DMS153 treated with DMSO at 0.1 percent for 48 hours (cell line): ENCODE measurements around the gene GALE.
"Not testable (repeated sequence)": the region's sequence is repeated elsewhere in the genome, so short reads cannot be mapped to it uniquely, and the experiment has no call there.

ENCODE experiments used
- DNase-seq: peaks from one replicate; lab custom pipeline; 2025; ENCODE audit not compliant: unreplicated experiment; lab: John Stamatoyannopoulos, UW

GALE gene

DNA sequence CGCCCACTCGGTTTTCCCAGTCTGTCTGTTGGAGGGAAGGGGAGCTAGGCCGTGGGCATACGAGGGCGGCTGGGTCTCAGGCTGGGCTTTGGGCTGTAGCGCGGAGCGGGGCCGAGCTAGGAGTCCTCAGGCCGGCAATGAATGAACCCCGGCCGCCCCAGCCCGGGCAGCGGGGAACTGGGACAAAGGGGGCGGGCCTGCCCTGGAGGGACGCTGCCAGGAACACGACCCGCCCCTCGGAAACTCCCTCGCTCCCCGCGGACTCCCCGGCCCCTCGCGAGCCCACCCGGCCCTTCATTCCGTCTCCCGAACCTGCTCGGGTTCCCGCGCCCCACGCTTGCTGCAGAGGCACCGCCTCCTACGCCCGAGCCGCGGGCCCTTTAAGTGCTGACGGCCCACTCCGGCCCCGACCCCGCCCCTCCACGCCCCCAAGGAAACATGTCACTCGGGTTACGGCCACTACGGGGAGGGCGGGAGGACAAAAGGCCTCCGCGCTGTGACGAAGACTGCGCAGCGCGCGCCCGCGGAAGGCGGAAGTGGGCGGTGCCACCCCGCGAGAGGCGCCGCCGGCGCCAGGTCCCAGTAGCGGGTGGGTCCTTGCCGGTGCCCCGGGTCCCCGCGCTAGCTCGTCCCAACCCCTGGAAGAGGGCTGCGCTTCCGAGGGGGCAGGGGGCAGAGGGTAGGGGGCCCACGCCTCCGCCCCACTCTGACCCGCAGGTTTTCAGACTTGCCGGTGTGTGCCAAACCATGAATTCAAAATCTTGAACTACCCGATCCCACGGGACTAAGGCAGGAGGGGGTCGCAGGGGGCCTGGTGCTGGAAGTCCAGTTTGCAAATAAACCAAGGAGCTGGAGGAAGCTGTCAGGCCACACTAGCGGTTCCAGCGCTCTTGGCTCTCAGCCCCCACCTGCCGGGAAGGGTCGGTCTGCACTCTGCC, at the start of gene GALE:
TSS of gene GALE (minus strand) at position 355 of the 938 bp plus-strand sequence. CDS start 1,747 bp downstream, outside the sequence.
- peak; percentile 78 for DNase-seq

DNA sequence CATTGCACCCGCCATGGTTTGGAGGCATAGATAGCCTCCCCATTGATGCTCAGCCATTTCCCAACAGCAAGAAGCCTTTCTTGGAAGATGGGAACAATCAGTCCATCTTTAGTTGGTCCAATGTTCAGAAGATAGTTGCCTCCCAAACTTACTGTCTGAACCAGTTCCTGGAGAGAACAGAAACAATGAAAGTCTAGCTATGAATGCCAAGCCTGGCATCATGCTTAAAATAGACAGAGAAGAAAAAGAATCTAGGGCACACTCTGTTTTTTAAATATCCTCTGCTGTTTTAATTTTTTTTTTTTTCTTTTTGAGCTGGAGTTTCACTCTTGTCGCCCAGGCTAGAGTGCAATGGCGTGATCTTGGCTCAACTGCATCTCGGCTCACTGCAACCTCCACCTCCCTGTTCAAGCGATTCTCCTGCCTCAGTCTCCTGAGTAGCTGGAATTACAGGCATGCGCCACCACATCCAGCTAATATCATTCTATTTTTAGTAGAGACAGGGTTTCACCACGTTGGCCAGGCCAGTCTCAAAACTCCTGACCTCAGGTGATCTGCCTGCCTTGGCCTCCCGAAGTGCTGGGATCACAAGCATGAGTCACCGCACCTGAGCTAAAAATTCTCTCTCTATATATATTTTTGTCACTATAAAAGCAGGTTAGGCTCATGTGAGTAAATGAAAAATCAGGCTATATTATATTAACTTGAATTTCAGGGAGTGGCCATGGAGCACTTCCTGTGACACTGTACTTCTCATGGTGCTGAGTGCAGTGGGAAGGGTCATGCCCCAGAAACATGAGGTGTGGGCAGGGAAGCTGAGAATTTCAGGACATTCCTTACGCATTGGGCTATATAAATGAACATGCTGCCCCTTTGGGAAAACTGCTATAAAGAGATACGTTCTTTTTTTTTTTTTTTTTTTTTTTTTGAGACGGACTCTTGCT, 48.4 kb upstream of the GALE start:
- DNase-seq, result no peak

DNA sequence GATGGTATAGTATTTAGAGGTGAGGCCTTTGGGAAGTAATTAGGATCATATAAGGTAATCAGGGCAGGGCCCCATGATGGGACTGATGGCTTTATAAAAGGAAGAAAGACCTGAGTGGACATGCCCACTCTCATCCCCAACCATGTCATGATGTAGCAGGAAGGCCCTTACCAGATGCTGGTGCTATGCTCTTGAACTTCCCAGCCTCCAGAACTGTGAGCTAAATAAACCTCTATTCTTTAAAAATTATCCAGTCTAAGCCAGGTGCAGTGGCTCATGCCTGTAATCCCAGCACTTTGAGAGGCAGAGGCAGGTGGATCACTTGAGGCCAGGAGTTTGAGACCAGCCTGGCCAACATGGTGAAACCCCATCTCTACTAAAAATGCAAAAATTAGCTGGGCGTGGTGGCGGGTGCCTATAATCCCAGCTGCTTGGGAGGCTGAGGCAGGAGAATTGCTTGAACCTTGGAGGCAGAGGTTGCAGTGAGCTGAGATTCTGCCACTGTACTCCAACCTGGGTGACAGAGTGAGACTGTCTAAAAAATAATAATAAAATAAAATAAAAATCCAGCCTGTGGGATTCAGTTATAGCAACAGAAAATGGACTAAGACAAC, 47.0 kb upstream of the GALE start:
- DNase-seq, result not testable (repeated sequence)

DNA sequence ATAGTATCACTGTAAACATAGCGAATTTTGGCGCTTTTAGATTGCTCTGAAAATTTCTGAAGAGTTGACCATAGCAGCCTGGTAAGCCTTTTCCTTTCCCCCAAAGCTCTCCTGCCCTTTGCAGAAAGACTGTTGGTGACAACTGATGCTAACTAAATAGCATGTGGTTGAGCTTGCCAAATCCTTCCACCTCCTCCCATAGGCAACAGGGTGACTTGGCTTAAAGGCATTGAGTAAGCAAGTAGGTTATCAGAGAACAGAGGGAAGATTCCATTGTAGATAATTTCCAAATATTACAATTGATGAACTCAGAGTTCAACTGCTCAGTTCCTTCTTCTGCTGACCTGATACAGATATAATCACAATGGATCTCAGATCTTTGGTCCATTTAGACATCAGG, 44.6 kb upstream of the GALE start:
- no peak for DNase-seq

DNA sequence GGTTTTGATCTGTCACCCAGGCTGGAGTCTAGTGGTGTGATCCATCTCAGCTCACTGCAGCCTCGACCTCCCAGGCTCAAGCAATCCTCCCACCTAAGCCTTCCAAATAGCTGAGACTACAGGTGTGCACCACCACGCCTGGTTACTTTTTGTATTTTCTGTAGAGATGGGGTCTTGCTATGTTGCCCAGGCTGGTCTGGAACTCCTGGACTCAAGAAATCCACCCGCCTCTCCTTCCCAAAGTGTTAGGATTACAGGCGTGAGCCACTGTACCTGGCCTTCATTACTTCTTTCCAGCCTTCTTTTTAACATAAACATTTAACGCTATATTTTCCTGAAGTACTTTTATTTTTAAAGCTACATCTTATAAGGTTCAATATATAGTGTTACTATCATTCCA, 43.1 kb upstream of the GALE start:
- no peak for DNase-seq

DNA sequence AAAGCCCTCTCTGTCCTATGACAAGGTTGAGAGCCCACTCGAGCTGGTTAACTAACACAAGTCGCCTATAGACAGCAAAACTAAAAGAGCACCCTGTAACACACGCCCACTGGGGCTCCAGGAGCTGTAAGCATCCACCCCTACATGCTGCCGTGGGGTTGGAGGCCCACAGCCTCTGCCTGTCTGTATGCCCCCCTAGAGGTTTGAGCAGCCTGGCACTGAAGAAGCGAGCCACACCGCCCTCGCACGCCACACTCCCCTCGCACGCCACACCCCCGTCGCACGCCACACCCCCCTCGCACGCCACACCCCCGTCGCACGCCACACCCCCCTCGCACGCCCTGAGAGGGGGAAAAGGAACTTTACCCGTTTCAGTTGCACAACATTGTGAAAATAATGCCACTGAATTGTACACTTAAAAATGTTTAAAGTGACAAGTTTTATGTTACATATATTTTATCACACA, 37.9 kb upstream of the GALE start:
- no peak for DNase-seq

DNA sequence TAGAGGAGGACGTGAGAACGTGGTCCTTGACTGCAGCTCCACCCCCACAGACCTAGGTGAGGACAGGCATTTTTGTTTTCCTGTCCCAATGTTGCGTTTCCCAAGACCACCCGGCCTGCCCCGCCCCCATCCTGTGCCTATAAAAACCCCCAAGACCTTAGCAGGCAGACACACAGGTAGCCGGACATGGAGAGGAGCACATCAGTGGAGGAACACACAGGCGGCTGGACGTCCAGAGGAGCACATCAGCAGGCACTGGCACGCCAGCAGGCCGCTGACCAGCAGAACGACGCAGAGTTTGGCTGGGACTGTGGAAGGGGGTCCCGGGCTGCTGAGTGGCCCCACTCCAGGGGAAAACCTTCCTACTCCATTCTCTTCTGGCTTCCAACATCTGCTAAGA, 37.4 kb upstream of the GALE start:
- no peak for DNase-seq

DNA sequence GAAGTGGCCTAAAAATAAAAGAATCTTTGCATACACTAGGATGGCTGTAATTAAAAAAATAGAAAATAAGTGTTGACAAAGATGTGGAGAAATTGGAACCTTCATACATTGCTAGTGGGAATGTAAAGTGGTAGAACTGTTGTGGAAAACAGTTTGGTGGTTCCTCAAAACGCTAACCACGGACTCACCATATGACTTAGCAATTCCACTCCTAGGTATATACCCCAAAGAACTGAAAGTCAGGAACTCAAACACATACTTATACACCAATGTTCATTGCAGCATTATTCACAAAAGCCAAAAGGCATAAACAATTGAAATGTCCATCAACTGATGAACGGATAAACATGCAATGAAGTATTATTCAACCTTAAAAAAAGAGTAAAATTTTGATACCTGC, 35.5 kb upstream of the GALE start:
- DNase-seq, result no peak

DNA sequence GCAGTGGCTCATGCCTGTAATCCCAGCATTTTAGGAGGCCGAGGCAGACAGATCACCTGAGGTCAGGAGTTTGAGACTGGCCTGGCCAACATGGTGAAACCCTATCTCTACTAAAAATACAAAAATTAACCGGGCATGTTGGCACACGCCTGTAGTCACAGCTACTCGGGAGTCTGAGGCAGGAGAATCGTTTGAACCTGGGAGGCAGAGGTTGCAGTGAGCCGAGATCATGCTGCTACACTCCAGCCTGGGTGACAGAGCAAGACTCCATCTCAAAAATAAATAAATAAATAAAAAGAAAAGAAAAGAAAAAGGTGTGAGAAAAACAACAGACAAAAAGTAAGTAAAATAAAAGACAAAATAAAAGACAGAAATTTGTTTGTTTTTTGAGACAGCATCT, 33.6 kb upstream of the GALE start:
- DNase-seq, result not testable (repeated sequence)

DNA sequence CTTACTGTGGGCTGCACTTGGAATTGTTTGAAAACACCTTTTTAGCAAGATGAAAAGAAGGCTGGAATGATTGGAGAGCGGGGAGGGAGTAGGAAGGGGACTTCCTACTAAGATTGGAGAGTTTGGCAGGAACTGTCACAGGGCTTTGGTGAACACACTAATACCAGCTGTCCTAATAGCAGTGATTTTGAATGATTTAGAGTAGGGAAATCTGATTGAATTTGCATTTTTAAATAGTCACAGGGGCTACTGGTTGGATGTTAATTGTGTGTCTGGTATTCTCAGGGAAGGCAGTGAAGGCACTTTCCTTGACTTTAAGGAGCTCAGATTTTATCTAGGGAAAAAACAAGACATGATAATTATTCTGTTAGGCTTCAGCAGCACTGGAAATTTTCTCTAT, 27.2 kb upstream of the GALE start:
- DNase-seq, result no peak

DNA sequence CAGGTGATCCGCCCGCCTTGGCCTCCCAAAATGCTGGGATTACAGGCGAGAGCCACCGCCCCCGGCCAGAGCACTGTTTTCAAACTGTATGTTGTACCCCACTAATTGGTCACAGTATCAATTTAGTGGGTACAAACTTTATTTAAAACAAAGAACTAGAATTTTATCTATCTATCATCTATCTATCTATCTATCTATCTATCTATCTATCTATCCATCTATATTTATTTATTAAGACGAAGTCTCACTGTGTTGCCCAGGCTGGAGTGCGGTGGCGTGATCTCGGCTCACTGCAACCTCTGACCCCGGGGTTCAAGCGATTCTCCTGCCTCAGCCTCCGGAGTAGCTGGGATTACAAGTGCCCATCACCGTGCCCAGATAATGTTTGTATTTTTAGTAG, 26.0 kb upstream of the GALE start:
- not testable (repeated sequence) for DNase-seq

DNA sequence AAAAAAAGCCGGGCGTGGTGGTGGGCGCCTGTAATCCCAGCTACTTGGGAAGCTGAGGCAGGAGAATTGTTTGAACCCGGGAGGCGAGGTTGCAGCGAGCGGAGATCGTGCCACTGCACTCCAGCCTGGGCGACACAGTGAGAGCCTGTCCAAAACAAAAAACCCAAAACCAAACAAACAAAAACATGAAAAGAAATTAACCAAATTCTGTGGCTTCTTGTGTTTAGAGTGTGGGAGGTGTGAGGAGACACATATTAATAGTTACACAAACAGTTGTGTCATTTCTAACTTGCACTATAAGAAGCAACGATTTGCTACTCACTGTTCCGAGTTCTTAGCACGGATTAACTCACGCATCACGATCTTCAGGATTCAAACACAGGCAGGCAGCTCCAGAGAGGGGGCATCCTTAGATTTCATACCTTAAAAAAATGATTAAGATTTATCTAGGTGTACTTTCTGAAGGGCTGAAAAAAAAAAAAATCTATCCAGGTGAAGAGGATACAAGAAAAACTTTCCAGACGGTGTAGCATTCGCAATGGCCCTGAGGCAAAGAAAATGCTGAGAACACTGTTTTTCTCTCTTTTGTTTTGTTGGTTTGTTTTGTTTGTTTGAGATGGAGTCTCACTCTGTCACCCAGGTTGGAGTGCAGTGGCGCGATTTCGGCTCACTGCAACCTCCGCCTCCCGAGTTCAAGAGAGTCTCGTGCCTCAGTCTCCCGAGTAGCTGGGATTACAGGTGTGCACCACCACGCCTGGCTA, 25.4 kb upstream of the GALE start:
- no peak for DNase-seq

DNA sequence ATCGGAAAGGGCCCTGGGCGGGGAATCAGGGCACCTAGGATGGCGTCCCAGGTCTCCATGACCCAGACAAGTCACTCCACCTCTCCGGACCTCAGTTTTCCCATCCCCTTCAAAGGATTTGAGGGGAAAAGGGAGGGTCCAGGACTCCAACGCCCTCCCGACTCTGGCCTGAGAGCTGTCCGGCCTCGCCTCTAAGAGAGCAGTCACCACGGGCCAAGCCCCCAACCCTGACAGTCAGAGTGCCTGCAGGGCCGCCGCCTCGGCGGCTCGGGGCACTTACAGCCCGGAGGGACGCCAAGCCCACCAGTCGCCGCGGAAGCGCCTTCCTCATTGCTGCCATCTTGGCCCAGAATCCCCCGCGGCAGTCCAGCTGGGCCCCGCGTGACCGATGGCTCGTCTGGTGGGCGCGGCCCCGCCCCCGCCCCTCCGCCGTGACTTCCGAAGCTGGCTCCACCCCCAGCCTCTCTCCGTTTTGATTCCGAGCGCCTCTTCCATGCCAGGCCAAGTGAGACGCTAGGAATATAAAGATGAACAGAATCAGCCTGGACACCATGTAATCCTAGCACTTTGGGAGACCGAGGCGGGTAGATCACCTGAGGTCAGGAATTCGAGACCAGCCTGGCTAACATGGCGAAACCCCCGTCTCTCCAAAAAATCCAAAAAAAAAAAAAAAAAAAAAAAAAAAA, 24.7 kb upstream of the GALE start, which contains the start of gene HMGCL:
TSS of gene HMGCL (minus strand) at position 354 of the 686 bp plus-strand sequence. CDS start at position 340, 14 bp downstream.
- peak; percentile 71 for DNase-seq

DNA sequence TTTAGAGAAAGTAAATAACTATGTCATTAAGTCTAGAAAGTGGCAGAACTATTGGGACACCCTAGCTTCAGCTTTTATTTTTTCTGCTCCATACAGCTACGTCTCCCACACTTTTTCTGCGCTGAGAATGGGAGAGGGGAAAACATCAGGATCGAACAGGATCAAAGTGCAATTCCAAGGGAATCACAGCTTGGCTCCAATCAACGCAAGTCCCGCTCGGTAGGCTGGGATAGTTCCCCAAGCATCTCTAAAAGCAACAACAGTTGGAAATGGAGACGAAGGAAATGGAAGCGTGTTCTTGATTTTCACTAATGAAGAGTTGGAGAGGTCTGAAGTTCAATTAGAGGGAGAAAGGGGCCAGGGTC, 24.1 kb upstream of the GALE start:
- DNase-seq, result no peak

DNA sequence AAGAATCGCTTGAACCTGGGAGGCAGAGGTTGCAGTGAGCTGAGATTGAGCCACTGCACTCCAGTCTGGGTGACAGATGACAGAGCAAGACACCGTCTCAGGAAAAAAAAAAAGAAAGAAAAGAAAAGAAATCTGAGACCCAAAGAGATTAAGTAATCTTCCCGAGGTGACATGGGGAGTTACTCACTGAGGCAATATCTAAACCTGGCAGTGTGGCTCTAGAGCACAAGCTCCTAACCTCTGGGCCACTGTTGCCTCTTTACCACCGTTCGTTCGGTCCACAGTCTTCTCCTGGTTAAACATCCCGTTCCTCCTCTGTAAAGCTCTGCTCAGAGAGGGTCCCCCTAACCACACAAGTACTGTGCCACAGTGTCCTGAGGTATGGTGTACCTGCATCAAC, 23.2 kb upstream of the GALE start:
- no peak for DNase-seq

DNA sequence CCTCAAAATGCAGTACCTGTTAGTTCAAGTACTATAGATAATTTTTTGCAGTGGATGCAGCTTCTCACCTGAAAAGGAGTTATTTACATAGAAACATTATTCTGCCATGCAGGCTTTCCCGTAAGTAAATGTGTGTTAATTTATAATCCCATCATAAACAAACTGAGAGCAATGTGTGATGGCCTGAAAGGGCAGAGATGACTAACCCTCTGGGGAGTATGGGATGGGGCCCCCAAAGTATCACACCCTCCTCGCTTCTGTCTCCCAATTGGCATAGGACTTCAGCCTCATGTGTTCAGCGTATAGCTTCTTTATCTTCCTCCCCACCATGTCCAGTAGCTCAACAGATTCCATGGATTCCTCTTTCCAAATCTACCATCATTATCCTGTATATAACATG, 17.1 kb upstream of the GALE start:
- DNase-seq, result no peak

DNA sequence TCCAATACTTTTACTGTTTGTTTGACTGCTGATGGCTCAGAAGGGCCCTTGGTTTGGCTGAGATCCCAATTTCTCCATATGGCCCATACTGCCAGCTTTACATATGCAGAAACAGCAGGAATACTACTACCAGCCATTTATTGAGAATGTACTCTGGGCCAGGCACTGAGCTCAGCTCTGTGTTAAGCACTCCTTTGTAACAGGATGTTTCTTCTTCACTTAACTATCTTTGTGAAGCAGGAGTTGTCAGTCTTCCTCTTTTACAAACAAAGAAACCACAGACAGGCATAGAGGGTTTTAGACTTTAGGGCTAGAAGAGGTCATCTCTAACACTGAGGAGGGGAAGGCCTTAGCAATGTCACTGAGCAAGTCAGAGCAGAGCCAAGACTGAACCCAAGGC, 16.4 kb upstream of the GALE start:
- DNase-seq, result no peak

DNA sequence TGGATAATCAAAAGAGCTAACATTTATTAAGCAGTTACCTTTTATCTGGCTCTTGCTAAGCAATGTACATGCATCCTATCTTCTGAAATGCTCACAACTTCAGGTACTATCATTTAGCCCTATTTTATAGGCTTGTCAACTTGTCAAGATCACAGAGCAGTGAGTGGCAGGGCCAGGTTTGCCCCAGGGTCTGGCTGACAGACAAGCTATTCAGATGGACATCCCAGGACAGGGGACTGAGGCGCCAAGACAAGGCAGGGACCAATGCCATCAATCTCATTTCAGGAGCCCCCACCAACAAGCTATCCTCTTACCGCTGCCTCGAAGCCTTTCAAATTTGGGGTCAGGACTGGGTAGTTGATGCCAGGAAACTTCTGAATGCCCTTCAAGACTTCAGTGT, 15.8 kb upstream of the GALE start:
- no peak for DNase-seq

DNA sequence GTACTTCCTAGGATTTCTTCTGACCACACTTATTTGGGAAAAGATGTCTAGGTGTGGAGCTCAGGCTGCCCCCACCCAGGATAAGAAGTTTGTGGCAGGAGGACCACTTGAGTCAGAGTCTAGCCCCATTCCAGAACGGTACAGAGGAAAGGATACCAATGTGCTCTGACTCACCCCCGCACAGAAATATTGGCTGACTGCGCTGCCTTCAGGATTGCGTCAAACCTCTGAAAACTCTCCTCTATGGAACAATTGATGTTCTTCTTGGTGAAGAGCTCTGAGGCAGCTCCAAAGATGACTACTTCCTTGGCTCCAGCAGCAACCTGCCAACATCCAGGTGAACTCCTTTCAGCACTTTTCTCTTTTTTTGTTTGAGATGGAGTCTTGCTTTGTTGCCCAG, 13.5 kb upstream of the GALE start:
- no peak for DNase-seq
